Hematopoietic multipotent progenitor cell treated with erythropoietin and hydrocortisone succinate and interleukin-3 and kit ligand, for 8 days (in vitro differentiated cells): Measurements from ENCODE around the gene ZNF326.
A peak's percentile ranks its signal among the peaks of the same experiment; 100 is the strongest.

Experiments
- DNase-seq: peaks from one replicate; pipeline ENCODE4 v3.0.0-alpha.2; 2015

The ZNF326 gene

DNA sequence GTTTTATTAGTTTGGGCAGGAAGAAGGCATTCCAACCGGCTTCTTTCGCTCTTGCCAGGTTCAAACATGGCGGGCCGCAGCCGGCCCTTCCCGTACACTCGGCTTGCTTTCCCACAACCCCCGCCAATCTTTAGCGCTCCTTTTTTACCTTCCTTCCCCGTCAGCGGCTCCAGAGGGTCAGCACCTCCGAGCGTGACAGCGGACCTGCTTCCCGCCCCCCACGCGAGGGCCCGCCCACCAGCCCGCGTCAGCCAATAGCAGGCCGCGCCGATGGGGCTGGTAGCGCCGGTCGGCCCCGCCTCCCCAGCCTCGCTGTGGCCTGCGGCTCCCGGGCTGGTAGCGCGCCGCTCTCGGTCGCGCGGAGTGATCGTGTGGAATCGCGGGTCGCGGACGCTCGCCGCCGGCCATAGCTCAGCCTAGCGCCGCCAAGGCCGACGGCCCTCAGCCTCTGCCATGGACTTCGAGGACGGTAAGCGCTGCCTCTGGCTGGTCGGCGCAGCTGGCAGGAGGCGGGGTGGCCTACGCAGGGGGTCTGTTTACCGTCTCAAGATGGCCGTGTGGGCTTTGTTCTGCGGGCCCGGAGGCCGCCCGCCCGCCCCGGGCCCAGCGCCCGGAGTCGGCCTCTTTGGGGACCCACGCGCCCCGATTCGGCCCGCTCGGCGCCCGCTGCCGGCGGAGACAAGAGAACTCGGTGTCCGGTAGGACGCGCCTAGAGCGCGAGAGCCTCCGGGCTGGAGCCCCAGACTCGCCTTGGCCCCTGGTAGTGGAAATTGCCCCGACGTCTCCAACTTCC, at the start of gene ZNF326:
ZNF326 (plus strand) TSS at position 306 of the 793 bp plus-strand sequence; CDS start at position 454, 148 bp downstream.
- peak; percentile 98 for DNase-seq

- DNase-seq, result no peak
Measured at GRCh38 chr1:89945852-89946476, 48.9 kb upstream of the ZNF326 start.

DNA sequence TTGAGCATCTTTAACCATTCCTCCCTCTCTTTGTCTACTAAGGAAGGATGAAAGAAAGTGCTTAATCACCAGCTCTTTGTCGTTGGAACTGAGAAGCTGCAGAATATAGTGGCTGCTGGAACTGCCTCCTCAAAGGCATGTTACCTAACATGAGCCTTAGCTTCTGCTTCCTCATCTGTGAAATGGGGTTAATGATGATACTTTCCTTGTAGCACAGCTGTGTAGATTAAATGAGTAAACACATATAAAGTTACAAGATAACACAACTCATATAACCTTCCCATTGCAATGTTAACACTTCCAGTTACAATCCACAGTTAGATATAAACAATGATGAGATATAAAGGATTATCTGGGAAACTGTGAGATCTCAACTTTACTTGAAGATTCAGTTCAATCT, 48.4 kb upstream of the ZNF326 start:
- DNase-seq, result no peak

GRCh38 chr1:89948722-89949345, 46.1 kb upstream of the ZNF326 start:
- DNase-seq, result no peak

- DNase-seq, result no peak
Measured at GRCh38 chr1:89949991-89950624, 44.8 kb upstream of the ZNF326 start.

DNA sequence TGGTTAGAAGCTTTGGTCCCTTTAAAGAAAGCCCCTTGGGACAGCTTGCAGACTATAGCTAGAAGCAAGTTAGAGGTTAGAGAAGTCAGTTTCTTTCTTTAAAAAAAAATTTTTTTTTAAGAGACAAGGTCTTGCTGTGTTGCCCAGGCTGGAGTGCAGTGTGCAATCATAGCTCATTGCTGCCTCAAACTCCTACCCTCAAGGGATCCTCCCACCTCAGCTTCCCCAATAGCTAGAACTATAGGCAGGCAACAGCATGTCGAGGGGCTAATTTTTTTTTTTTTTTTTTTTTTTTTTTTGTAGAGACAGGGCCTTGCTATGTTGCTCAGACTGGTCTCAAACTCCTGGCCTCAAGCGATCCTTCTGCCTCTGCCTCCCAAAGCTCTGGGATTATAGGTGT, 44.2 kb upstream of the ZNF326 start:
- no peak for DNase-seq

DNA sequence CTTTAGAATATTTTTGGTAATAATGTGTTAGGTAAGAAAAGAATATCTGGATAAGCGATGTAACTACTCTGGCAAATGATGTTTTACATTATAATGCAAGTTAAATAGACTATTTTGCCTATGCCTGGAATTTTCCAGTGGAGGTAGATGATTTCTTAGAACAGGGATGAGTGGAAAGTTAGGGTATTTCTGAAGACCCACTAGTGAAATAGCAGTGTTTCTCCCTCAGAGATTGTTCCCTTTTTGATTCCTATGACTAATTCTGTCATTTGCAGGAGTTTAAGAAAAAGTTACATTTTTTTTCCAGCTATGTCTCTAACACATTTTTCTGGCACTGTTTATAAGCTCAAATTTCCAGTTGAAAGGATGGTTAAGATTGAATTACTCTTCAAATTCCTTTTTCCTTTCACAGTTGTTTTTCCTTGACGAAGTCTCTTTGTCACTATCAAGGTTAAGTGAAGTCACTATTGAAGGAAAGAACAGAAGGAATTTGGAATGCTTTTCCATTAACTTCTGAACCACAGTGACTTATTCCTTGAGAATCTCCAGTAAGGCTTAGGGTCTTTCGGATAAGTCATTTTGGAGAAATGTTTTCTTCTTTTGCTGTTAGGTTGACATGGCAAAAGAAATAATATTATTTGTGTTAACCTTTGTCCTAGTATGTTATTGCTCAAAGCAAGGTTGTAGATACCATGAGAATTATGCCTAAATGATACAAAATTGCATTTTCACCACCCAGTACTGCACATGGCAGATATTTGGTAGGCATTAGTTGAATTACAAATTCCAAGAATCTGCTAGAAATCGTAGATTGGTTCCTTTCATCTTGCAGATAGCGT, 42.9 kb upstream of the ZNF326 start:
- DNase-seq, result no peak

GRCh38 chr1:89952605-89953130, 42.2 kb upstream of the ZNF326 start:
- no peak for DNase-seq

DNA sequence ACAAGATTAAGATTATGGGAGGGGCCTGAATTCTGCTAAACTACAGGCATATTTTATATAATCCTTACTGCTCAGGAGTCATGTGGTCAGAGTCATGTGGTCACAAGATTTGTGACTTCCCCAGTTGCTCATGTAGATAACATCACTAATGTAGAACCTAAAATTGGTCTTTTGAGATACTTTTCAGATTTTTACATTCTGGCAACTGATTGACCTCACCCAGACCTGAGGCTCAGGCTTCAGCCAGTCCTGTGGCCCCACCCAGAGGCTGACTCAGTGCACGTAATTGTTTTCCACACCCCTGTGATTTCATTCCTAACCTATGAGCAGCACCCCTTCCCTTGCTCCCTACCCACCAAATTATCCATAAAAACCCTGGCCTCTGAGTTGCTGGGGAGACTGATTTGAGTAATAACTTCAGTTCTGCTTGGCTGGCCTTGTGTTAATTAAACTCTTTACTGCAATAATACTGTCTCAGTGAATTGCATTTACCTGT, 41.7 kb upstream of the ZNF326 start:
- peak; percentile 70 for DNase-seq

- no peak for DNase-seq
Measured at GRCh38 chr1:89953929-89954328, 41.0 kb upstream of the ZNF326 start.

DNA sequence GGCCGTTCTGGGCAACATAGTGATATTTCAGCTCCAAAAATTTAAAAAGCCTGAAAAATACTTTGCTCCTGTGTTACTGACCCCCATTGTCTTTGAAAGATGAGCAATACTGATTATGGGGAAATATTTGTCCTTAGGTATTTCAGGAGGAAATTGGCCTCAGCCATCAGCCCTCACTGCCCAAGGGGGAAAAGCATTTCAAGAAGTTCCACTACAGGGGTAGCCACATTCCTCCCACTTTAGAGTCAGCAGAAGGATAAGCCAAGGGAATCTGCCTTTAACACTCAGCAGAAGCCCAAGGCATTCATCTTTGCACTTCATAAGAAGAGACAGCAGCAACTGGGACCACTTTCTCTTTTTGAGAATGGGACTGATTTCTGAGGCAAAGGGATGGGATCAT, 40.5 kb upstream of the ZNF326 start:
- no peak for DNase-seq

- no peak for DNase-seq
Measured at GRCh38 chr1:89955311-89956205, 39.4 kb upstream of the ZNF326 start.

- no peak for DNase-seq
Measured at GRCh38 chr1:89957107-89957506, 37.8 kb upstream of the ZNF326 start.

- no peak for DNase-seq
Measured at GRCh38 chr1:89958851-89959654, 35.9 kb upstream of the ZNF326 start.

DNA sequence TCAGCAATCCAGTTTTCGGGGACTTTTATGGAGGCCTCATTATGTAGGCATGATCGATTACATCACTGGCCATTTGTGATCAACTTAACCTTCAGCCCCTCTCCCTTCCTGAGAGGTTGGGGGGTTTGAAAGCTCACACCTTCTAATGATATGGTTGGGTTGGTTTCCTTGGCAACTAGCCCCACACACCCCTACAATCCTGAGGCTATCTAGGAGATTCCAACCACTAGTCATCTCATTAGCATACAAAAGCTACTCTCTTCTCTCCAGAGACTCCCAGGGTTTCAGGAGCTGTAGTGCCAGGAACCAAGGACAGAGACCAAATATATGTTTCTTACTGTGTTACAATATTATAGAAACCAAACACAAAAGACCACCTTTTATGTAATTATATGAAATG, 35.2 kb upstream of the ZNF326 start:
- DNase-seq, result no peak

GRCh38 chr1:89962024-89962741, 32.7 kb upstream of the ZNF326 start:
- DNase-seq, result no peak

GRCh38 chr1:89962742-89963075, 32.2 kb upstream of the ZNF326 start:
- DNase-seq, result no peak

DNA sequence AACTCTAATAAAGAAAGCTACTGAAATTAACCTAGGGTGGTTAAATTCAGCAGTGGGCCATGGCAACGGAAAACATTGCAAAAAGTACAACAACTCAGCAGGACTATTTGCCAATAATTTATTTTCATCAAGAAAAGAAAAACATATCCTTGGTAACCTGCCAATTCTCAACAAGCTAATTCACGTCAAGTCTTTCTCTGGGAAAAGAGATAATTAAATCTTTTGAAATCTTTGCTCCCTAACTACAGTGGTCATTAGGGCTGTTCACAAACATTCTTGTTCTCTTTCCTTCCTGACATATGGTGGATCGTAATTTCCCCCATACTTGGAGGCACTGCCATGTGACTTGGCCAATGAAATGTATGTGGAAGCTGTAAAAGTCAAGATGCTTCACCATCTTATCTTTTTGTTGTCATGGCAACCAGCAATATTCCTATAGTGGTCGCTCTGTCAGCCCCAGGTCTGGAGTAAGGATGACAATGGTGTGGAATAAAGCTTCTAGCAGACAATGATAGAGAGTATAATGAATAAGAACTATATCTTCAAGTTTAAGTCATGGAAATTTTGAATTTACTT, 29.6 kb upstream of the ZNF326 start:
- no peak for DNase-seq

DNA sequence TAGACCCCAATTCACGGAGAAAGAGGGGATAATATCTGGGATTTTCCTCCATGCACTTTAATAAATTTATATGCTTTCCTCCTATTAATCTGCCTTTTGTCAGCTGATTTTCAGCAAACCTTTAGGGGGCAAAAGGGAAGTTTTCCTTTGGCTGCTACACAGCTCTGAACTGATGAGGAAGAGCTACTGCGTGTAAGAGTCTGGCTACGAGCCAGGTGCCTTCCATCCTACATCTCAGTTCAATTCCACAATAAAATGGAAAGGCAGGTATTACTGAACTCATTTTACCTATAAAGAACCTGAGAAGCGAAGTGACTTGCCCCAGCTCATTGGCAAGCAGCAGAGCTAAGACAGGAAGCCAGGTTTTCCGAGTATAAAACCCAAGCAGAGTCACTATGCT, 28.3 kb upstream of the ZNF326 start:
- DNase-seq, result no peak
